Activated T-helper 2 cell treated with anti-CD3 and anti-CD28 coated beads, Interferon-gamma antibody, Interleukin-2, Interleukin-4, amounts not matched to agents 10 μg/mL and 5 μg/mL and 100 μg/mL, durations not matched to agents 14 hours and 24 hours and 36 hours (primary cell): ENCODE measurements around the gene TENT5C. TPM values are rescaled to one million over a fixed set of nuclear protein-coding genes. Genes with fewer than 3 reads are reported as not detected.

Experiments
- DNase-seq: peaks from one replicate; pipeline ENCODE4 v3.0.0; 2021; ENCODE audit warnings: low spot score
- H3K27ac Mint-ChIP-seq: one replicate; pipeline ENCODE4 v1.8.0; 2021; ENCODE audit warnings: mixed read lengths
- H3K27me3 Mint-ChIP-seq: one replicate; pipeline ENCODE4 v1.8.0; 2021; ENCODE audit warnings: low read depth, mixed read lengths
- H3K36me3 Mint-ChIP-seq: one replicate; pipeline ENCODE4 v1.8.0; 2021; ENCODE audit warnings: low read depth, mixed read lengths
- H3K4me1 Mint-ChIP-seq: one replicate; pipeline ENCODE4 v1.8.0; 2021; ENCODE audit warnings: low read depth, mixed read lengths
- H3K4me3 Mint-ChIP-seq: one replicate; pipeline ENCODE4 v1.8.0; 2021; ENCODE audit warnings: low read depth, mild to moderate bottlenecking, moderate library complexity, mixed read lengths
- H3K9me3 Mint-ChIP-seq: one replicate; pipeline ENCODE4 v1.8.0; 2021; ENCODE audit warnings: mixed read lengths
- intact Hi-C: fragments of 100-400 bp; cut with micrococcal nuclease; formaldehyde crosslinking; loops from one replicate; pipeline ENCODE4 v1.15.1; 2023
- total RNA-seq: library from RNA; stranded (reverse); gene quantifications from 2 replicates; pipeline ENCODE4 v1.2.3, GENCODE V29; 2022

Gene TENT5C
- total RNA-seq, 1 donor from 2014 or later, result 11.2 TPM

DNA sequence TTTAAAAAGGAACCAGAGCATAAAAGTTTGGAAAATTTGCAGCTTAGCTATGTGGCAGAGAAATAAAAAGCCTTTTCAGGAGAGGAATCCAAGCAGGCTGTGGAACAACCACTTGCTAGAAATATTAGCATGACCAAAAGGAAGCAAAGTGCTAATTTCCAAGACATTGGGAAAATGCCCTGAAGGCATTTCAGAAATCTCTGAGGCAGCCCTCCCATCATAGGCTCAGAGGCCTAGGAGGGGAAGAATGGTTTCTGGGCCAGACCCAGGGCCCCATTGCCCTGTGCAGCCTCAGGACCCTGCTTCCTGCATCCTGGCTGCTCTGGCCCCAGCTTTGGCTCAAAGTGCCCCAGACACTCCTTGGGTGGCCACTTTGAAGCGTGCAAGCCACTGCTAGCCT, 56.8 kb downstream of the TENT5C start:
- H3K9me3 Mint-ChIP-seq, result peaks cover 8% of the 10 kb centered on the region
- no peak overlapping the region for H3K4me3 Mint-ChIP-seq
- H3K4me1 Mint-ChIP-seq, result peaks cover 81% of the 10 kb centered on the region
- intact Hi-C loops, result loop anchor here (5.0 to 10.0 kb wide), 4 partner anchors 295 to 1288 kb away; partner anchors contain the start of genes ATP1A1, MAN1A2 and TTF2
- peak overlapping the region; percentile 29 for H3K27ac Mint-ChIP-seq
- H3K36me3 Mint-ChIP-seq, result peaks cover 17% of the 10 kb centered on the region
- no peaks in the 10 kb centered on the region for H3K27me3 Mint-ChIP-seq
- no peak for DNase-seq

DNA sequence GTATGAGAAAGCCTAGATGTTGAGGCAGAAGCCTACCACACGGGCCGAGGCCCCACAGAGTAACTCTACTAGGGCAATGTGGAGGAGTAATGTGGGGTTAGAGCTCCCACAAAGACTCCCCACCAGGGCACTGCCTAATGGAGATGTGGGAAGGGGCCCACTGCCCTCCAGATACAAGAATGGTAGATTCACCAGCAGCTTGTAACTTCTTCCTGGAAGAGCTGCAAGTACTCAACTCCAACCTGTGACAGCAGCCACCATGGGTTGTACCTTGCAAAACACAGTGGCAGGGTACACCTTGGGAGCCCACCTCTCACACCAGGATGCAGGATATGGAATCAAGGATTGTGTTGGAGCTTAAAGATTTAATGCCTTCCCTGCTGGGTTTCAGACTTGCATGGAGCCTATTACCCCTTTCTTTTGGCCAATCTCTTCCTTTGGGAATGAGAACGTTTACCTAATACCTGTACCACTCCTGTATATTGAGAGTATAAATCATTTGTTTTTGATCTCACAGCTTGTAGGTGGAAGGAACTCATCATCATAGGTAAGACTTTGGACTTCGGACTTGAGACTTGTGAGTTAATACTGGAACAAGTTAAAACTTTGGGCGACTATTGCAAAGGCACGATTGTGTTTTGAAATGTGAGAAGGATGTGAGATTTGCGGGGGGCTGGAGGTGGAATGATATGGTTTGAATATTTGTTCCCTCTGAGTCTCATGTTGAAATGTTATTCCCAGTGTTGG, 57.5 kb downstream of the TENT5C start:
- Mint-ChIP-seq H3K9me3 (peaks cover 8% of the 10 kb centered on the region), H3K4me3 (peak overlapping the region; percentile 17)

DNA sequence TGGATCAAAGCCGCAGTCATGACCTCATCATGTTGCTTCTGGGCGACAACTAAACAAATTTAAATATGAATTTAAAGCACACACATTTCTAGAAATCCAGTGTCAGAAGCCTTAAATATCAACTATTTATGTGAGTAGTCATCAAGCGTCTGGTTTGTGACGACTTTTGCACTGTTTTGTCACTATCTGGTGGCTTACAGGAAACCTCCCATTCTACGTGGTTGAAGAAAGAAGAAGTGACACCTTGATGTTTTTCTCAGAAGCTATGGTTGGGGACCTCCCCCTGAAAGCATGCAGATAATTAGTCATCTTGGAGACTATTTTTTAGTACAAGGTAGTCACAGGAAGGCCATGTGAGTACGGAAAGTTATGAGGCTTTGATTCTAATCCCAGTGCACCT, 58.5 kb downstream of the TENT5C start:
- no peak overlapping the region for H3K4me3 Mint-ChIP-seq
- intact Hi-C loops, result loop anchor here (1.0 to 10.0 kb wide), 8 partner anchors 8 to 1290 kb away; partner anchors contain the start of genes ATP1A1, MAN1A2 and TTF2
- peak; percentile 67 for DNase-seq
- H3K27me3 Mint-ChIP-seq, result no peaks in the 10 kb centered on the region
- peaks cover 67% of the 10 kb centered on the region for H3K4me1 Mint-ChIP-seq
- peaks cover 8% of the 10 kb centered on the region for H3K9me3 Mint-ChIP-seq
- H3K36me3 Mint-ChIP-seq, result peaks cover 17% of the 10 kb centered on the region
- H3K27ac Mint-ChIP-seq, result peak overlapping the region; percentile 83

More for the DNA sequence above, 57.5 kb downstream of the TENT5C start:
- Mint-ChIP-seq H3K4me1 (peaks cover 77% of the 10 kb centered on the region), H3K27ac (peak overlapping the region; percentile 83), H3K27me3 (no peaks in the 10 kb centered on the region), H3K36me3 (peaks cover 17% of the 10 kb centered on the region)
- no peak for DNase-seq
- intact Hi-C loops, result loop anchor here (5.0 to 10.0 kb wide), 4 partner anchors 296 to 1289 kb away; partner anchors contain the start of genes ATP1A1, MAN1A2 and TTF2

DNA sequence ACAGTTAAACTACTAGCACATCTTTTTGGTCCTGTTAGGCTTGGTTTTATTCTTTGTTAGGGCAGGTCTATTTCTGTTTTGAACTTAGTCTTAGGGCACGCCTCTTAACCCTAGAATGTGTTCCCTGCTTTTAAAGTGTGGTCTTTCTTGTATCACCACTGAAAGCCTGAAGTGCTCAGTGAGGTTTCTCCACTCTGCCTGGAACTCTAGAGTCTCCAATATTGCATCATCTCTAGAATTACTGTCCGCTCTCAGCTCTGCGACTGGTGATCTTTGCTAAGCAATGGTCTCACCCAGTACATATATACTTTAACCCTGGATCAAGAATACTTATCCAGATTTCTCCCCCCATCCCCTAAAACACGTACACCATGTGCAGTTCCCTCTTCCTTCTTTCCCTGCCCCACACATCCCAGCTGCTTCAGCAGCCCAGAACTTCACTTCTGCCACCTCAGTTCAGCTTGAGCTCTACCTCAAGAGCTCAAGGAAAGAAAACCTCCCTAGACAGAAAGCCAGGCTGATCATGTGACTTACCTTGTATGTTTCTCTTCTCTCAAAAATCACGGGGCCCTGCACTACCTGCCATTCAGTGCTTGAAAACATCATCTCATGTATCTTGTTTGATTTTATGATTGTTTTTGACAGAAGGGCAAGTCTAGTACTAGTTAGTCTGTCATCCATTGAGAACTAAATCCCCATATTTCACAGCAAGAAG, 59.9 kb downstream of the TENT5C start:
- H3K4me3 Mint-ChIP-seq, result no peak overlapping the region
- intact Hi-C loops, result loop anchor here (10.0 kb wide), 1 partner anchor 1291 kb away; the partner anchor contains the start of gene ATP1A1

DNA sequence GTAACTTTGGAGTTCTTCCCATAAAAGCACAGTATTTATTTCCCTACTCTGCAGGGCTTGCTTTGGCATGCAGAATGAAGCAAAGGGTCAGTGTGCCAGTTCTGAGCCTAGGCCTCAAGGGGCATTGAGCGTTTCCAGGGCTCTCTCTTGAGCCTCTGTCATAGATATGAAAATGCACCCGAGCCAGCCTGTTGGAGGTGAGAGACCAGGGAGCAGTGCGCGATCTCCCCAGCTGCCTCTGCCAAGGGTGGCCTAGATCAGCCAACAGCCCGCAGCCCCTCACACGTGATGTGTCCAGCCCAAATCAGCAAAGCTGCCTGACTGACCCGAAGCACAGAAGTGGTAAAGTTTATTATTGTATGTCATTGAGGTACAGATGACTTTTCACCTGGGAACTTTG, 63.7 kb downstream of the TENT5C start:
- Mint-ChIP-seq H3K4me3 (no peak overlapping the region), H3K4me1 (peaks cover 42% of the 10 kb centered on the region), H3K9me3 (no peaks in the 10 kb centered on the region), H3K27ac (no peak overlapping the region), H3K36me3 (peaks cover 3% of the 10 kb centered on the region), H3K27me3 (peaks cover 6% of the 10 kb centered on the region)
- intact Hi-C loops, result loop anchor here (10.0 kb wide), 1 partner anchor 1295 kb away; the partner anchor contains the start of gene ATP1A1
- no peak for DNase-seq

More for the DNA sequence above, 59.9 kb downstream of the TENT5C start:
- peaks cover 2% of the 10 kb centered on the region for H3K27me3 Mint-ChIP-seq
- peaks cover 59% of the 10 kb centered on the region for H3K4me1 Mint-ChIP-seq
- no peak for DNase-seq
- peaks cover 8% of the 10 kb centered on the region for H3K9me3 Mint-ChIP-seq
- H3K27ac Mint-ChIP-seq, result peak overlapping the region; percentile 25
- H3K36me3 Mint-ChIP-seq, result peaks cover 17% of the 10 kb centered on the region

DNA sequence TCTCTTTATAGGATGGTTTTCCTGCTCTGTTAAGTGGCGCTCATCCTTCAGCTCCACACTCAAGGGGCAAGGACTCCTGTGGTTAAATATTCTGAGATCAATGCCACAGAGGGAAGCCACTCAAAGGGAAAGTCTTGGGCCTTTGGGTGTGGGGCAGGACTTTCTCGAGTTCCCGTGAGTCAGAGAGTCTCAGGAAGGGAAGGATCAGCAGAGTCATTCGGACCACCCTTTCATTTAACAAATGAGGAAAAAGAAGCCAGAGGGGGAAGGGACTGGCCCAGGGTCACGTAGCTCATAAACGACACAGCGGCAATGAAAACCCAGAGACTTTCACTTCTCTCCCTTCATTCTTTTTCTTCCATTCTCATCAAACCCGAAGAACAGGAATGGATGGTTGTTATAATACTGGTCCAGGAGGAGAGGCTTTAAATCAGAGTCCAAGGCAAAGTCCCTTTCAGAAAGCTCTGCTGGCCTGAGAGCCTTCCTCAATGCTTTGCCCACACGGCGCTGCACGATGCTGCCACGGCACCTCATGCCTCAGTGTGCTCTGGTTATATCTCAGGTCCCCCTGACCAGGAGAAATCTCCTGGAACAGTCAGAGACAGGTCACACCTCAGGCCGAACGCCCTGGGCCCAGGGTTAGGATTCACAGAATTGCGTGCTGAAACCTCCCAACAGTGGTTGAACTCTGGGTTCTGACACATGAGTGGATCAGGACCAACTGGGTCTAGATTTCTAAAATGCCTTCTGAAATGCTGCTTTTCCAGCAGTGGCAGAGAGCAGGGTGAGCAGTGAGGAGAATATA, 65.3 kb downstream of the TENT5C start:
- DNase-seq, result no peak
- H3K9me3 Mint-ChIP-seq, result no peaks in the 10 kb centered on the region
- no peak overlapping the region for H3K27ac Mint-ChIP-seq
- H3K4me3 Mint-ChIP-seq, result no peak overlapping the region
- peaks cover 3% of the 10 kb centered on the region for H3K36me3 Mint-ChIP-seq
- H3K27me3 Mint-ChIP-seq, result peaks cover 6% of the 10 kb centered on the region
- H3K4me1 Mint-ChIP-seq, result peaks cover 29% of the 10 kb centered on the region
- intact Hi-C loops, result no loop called here

DNA sequence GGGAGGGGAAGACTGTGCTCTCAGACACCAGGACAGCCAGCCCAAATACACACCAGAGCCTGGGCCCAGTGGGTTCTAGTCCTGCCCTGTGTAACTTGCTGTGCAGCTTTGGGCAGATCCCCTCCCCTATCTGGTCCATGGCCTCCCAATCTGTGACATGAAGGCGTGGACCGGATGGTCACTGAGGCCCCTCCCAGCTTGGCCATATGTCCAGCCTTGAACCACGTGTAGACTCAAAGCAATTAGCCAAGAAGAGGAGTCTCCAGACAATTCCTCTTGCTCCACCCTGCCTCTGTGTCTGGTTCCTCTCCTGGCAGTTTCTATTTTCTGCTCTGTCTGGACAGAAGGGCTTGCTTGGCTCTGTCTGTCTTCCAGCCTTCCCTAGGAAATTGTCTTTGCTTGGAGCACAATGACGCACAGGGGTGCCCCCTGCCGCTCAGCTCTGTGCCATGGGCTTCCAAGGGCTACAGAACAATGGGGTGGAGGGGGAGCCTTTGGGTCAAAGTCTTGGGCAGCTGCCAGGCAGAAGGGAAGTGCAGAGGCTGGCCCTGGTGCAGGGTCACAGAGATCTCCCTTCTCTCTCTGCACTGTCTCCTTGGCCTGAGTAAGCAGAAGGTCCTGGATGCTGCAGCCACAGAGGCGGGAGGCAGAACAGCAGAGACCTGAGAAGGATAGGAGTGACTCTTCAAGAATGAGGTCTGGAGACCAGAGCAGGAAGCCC, 66.1 kb downstream of the TENT5C start:
- Mint-ChIP-seq H3K4me1 (peaks cover 26% of the 10 kb centered on the region), H3K36me3 (peaks cover under 1% of the 10 kb centered on the region), H3K27ac (no peak overlapping the region), H3K4me3 (no peak overlapping the region), H3K9me3 (no peaks in the 10 kb centered on the region), H3K27me3 (peaks cover 6% of the 10 kb centered on the region)
- no peak for DNase-seq
- intact Hi-C loops, result no loop called here

DNA sequence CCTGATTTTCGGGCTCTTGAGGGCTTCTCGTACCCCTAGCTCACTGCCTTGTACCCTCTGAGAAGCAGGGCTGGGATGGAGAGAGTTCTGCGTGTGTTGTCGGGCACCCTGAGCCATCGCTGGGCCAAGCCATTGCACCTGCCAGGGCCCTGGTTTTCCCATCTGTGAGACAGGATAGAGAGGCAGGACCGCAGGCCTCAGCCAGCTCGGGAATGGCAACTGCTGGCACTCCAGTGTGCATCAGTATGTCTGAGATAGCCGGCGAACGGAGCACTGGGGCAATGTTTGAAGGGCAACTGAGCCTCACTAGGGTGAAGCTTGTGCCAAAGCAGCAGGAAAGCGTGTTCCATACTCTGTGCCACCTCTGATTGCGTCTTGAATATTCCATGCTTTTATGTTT, 66.9 kb downstream of the TENT5C start:
- H3K27ac Mint-ChIP-seq, result no peak overlapping the region
- H3K9me3 Mint-ChIP-seq, result no peaks in the 10 kb centered on the region
- no peak overlapping the region for H3K4me3 Mint-ChIP-seq
- peaks cover 25% of the 10 kb centered on the region for H3K4me1 Mint-ChIP-seq
- DNase-seq, result no peak
- H3K36me3 Mint-ChIP-seq, result no peaks in the 10 kb centered on the region
- H3K27me3 Mint-ChIP-seq, result peaks cover 6% of the 10 kb centered on the region
- intact Hi-C loops, result loop anchor here (1.0 kb wide), 1 partner anchor 18 kb away; no protein-coding TSS in a partner anchor

DNA sequence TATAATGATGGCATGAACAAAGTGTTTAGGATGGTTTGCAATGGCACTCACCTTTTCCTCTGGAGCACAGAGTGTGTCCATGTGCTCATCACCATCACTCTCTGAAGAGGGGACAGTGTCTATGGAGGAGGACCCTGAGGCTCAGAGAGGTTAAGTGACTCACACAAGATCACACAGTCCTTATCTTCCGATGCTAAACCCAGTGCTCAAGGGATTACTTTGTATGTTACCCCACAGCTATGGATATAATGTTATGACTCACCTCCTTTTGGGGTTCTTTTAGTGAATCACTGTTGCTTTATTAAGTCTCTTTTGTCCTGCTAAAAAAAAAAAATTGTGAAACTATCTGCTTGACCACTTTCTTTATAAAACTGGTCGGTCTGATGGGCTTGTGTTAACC, 67.6 kb downstream of the TENT5C start:
- intact Hi-C loops, result loop anchor here (1.0 kb wide), 1 partner anchor 19 kb away; no protein-coding TSS in a partner anchor
- DNase-seq, result no peak
- Mint-ChIP-seq H3K9me3 (no peaks in the 10 kb centered on the region), H3K4me3 (no peak overlapping the region), H3K36me3 (no peaks in the 10 kb centered on the region), H3K27me3 (peaks cover 8% of the 10 kb centered on the region), H3K4me1 (peaks cover 25% of the 10 kb centered on the region), H3K27ac (no peak overlapping the region)

DNA sequence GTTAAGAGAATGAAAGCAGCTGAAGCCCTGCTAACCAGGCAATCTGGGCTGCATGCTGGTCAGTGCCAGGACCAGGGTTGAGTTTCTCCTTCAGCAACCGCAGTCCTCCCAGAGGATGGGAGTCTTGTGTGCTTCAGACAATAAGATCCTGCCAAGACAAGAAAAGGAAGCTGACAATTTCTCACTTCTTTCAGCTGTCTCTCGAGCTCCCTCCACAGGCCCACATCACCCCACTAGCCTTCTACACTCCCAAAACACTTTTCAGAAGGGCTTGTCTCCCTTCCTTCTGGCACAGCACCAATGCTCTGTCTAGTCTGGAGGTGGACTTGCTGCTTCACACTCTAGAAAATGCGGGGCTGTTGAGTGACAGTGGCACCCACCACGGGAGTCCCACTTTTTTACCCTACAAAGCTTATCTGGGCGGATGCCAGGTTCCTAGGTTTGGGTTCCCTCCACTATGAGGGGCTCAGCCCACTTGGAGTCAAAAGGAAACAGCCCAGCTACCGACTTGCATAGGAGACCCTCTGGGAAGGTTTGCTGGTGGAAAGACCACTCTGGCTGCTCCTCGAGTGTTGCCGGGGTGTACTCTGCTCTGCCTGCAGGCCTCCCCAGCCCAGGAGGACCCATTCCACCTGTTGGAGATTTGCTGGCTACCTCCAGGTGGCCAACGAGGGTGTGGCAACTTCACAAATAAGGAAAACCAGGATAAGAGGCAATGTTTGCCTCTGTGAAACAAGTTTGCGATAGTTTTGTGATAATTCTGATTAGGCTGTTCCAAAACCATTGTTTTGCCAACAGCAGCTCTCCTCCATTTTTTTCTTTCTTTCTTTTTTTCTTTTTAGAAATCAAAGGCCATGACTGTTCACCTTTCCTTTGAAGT, 68.9 kb downstream of the TENT5C start:
- H3K27ac Mint-ChIP-seq, result no peak overlapping the region
- H3K4me1 Mint-ChIP-seq, result peaks cover 25% of the 10 kb centered on the region
- DNase-seq, result peak; percentile 35
- intact Hi-C loops, result loop anchor here (1.0 kb wide), 2 partner anchors 139 to 162 kb away; no protein-coding TSS in a partner anchor
- peaks cover 10% of the 10 kb centered on the region for H3K27me3 Mint-ChIP-seq
- no peak overlapping the region for H3K4me3 Mint-ChIP-seq
- no peaks in the 10 kb centered on the region for H3K36me3 Mint-ChIP-seq
- H3K9me3 Mint-ChIP-seq, result no peaks in the 10 kb centered on the region

DNA sequence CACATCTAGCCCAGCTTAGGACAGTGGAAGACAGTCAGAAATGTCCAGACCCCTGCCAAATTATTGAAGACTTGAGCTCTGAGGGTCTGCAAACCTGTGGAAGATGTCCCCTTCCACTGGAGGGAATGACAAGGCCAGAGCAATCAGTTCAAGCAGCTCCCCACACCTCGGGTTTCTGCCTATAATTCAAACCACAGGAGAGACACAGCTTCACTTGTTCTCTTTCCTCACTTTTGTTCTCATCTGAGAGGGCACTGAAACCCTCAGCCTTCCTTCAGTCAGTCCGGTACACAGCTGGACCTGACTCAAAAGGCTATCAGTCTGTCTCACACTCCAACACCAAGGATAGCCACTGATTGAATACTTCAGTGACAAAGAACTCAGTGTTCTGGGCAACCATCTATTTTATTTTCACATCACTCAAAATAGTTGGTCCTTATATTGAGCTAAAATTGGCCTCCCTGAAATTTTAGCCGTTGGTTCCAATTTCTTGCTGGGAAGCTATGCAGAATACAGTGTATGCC, 70.1 kb downstream of the TENT5C start:
- no peak for DNase-seq
- H3K27ac Mint-ChIP-seq, result no peak overlapping the region
- no peaks in the 10 kb centered on the region for H3K36me3 Mint-ChIP-seq
- peaks cover 20% of the 10 kb centered on the region for H3K4me1 Mint-ChIP-seq
- H3K27me3 Mint-ChIP-seq, result peaks cover 9% of the 10 kb centered on the region
- intact Hi-C loops, result no loop called here
- no peaks in the 10 kb centered on the region for H3K9me3 Mint-ChIP-seq
- no peak overlapping the region for H3K4me3 Mint-ChIP-seq
